Measurements from ENCODE around the gene GNG12. TPM values are rescaled to one million over a fixed set of nuclear protein-coding genes. Genes with fewer than 3 reads are reported as not detected.

Gene GNG12
- total RNA-seq, 2 donors from 2014 or later, result 0.32 to 0.34 TPM

- Mint-ChIP-seq H3K27ac (no peak overlapping the region), H3K27me3 (ENCODE audit: low read depth) (peaks cover 47% of the 10 kb centered on the region), H3K4me1 (ENCODE audit: low read depth) (no peaks in the 10 kb centered on the region), H3K36me3 (ENCODE audit: insufficient read depth in 2 of 2) (no peaks in the 10 kb centered on the region), H3K9me3 (peaks cover 0 to 2% of the 10 kb centered on the region in 2 donors), H3K4me3 (no peak overlapping the region)
- no peak for DNase-seq
- ATAC-seq (replicated peaks in 1 of 2), result no peak
These were observed 31.4 kb downstream of the GNG12 start for GRCh38 chr1:67801903-67802302.

GRCh38 chr1:67795179-67795912 is 37.9 kb downstream of the GNG12 start:
- Mint-ChIP-seq H3K4me3 (no peak overlapping the region), H3K4me1 (ENCODE audit: low read depth) (no peaks in the 10 kb centered on the region), H3K9me3 (peaks cover 2% of the 10 kb centered on the region in 2 donors), H3K27ac (no peak overlapping the region), H3K36me3 (ENCODE audit: insufficient read depth in 2 of 2) (no peaks in the 10 kb centered on the region), H3K27me3 (ENCODE audit: low read depth) (peaks cover 24% of the 10 kb centered on the region)
- ATAC-seq (replicated peaks in 1 of 2), result no peak
- no peak for DNase-seq

- ATAC-seq (replicated peaks in 1 of 2), result no peak
- no peak for DNase-seq
- no peaks in the 10 kb centered on the region for H3K4me1 Mint-ChIP-seq (ENCODE audit: low read depth)
- peaks cover 2% of the 10 kb centered on the region in 2 donors for H3K9me3 Mint-ChIP-seq
- no peak overlapping the region for H3K27ac Mint-ChIP-seq
- no peaks in the 10 kb centered on the region for H3K36me3 Mint-ChIP-seq (ENCODE audit: insufficient read depth in 2 of 2)
- H3K4me3 Mint-ChIP-seq, result no peak overlapping the region
- H3K27me3 Mint-ChIP-seq (ENCODE audit: low read depth), result peaks cover 24% of the 10 kb centered on the region
These were observed 39.7 kb downstream of the GNG12 start for GRCh38 chr1:67793562-67793961.

GRCh38 chr1:67792741-67793458 is 40.4 kb downstream of the GNG12 start:
- Mint-ChIP-seq H3K27me3 (ENCODE audit: low read depth) (peaks cover 20% of the 10 kb centered on the region), H3K4me3 (no peak overlapping the region), H3K36me3 (ENCODE audit: insufficient read depth in 2 of 2) (no peaks in the 10 kb centered on the region), H3K27ac (no peak overlapping the region), H3K9me3 (peaks cover 1 to 2% of the 10 kb centered on the region in 2 donors), H3K4me1 (ENCODE audit: low read depth) (no peaks in the 10 kb centered on the region)
- ATAC-seq (replicated peaks in 1 of 2) (no peak), DNase-seq (no peak)

GRCh38 chr1:67792103-67792502 is 41.2 kb downstream of the GNG12 start:
- Mint-ChIP-seq H3K9me3 (peaks cover 0 to 2% of the 10 kb centered on the region in 2 donors), H3K27ac (no peak overlapping the region), H3K4me3 (no peak overlapping the region), H3K36me3 (ENCODE audit: insufficient read depth in 2 of 2) (no peaks in the 10 kb centered on the region), H3K27me3 (ENCODE audit: low read depth) (peaks cover 16% of the 10 kb centered on the region), H3K4me1 (ENCODE audit: low read depth) (no peaks in the 10 kb centered on the region)
- DNase-seq (no peak), ATAC-seq (replicated peaks in 1 of 2) (no peak)

- Mint-ChIP-seq H3K36me3 (ENCODE audit: insufficient read depth in 2 of 2) (no peaks in the 10 kb centered on the region), H3K27me3 (ENCODE audit: low read depth) (peaks cover 16% of the 10 kb centered on the region), H3K4me3 (no peak overlapping the region), H3K27ac (no peak overlapping the region), H3K9me3 (peaks cover 0 to 2% of the 10 kb centered on the region in 2 donors), H3K4me1 (ENCODE audit: low read depth) (no peaks in the 10 kb centered on the region)
- DNase-seq (no peak), ATAC-seq (replicated peaks in 1 of 2) (no peak)
These were observed 41.6 kb downstream of the GNG12 start for GRCh38 chr1:67791686-67792085.

GRCh38 chr1:67791261-67791660 is 42.0 kb downstream of the GNG12 start:
- Mint-ChIP-seq H3K9me3 (no peaks in the 10 kb centered on the region), H3K36me3 (ENCODE audit: insufficient read depth in 2 of 2) (no peaks in the 10 kb centered on the region), H3K27ac (no peak overlapping the region), H3K4me1 (ENCODE audit: low read depth) (no peaks in the 10 kb centered on the region), H3K27me3 (ENCODE audit: low read depth) (peaks cover 16% of the 10 kb centered on the region), H3K4me3 (no peak overlapping the region)
- no peak for DNase-seq
- no peak for ATAC-seq (replicated peaks in 1 of 2)

GRCh38 chr1:67790201-67790692 is 43.0 kb downstream of the GNG12 start:
- Mint-ChIP-seq H3K4me3 (no peak overlapping the region), H3K4me1 (ENCODE audit: low read depth) (no peaks in the 10 kb centered on the region), H3K27me3 (ENCODE audit: low read depth) (peaks cover 16% of the 10 kb centered on the region), H3K36me3 (ENCODE audit: insufficient read depth in 2 of 2) (no peaks in the 10 kb centered on the region), H3K27ac (no peak overlapping the region), H3K9me3 (no peaks in the 10 kb centered on the region)
- ATAC-seq (replicated peaks in 1 of 2) (no peak), DNase-seq (no peak)

- no peak for DNase-seq
- Mint-ChIP-seq H3K36me3 (ENCODE audit: insufficient read depth in 2 of 2) (no peaks in the 10 kb centered on the region), H3K27me3 (ENCODE audit: low read depth) (peaks cover 16% of the 10 kb centered on the region), H3K4me3 (no peak overlapping the region), H3K4me1 (ENCODE audit: low read depth) (no peaks in the 10 kb centered on the region), H3K27ac (no peak overlapping the region), H3K9me3 (no peaks in the 10 kb centered on the region)
- ATAC-seq (replicated peaks in 1 of 2), result no peak
These were observed 43.7 kb downstream of the GNG12 start for GRCh38 chr1:67789551-67789950.

- ATAC-seq (replicated peaks in 1 of 2) (no peak), DNase-seq (no peak)
- H3K4me3 Mint-ChIP-seq, result no peak overlapping the region
These were observed 44.4 kb downstream of the GNG12 start for GRCh38 chr1:67788904-67789303.

GRCh38 chr1:67788238-67788790 is 45.0 kb downstream of the GNG12 start:
- no peak overlapping the region for H3K4me3 Mint-ChIP-seq
- H3K27me3 Mint-ChIP-seq (ENCODE audit: low read depth), result peaks cover 8% of the 10 kb centered on the region
- ATAC-seq (replicated peaks in 1 of 2) (no peak), DNase-seq (no peak)
- no peaks in the 10 kb centered on the region for H3K36me3 Mint-ChIP-seq (ENCODE audit: insufficient read depth in 2 of 2)
- H3K9me3 Mint-ChIP-seq, result no peaks in the 10 kb centered on the region
- H3K4me1 Mint-ChIP-seq (ENCODE audit: low read depth), result no peaks in the 10 kb centered on the region
- no peak overlapping the region for H3K27ac Mint-ChIP-seq

More at GRCh38 chr1:67788904-67789303, 44.4 kb downstream of the GNG12 start:
- Mint-ChIP-seq H3K27ac (no peak overlapping the region), H3K36me3 (ENCODE audit: insufficient read depth in 2 of 2) (no peaks in the 10 kb centered on the region), H3K4me1 (ENCODE audit: low read depth) (no peaks in the 10 kb centered on the region), H3K27me3 (ENCODE audit: low read depth) (peaks cover 12% of the 10 kb centered on the region), H3K9me3 (no peaks in the 10 kb centered on the region)

GRCh38 chr1:67787746-67788145 is 45.5 kb downstream of the GNG12 start:
- no peaks in the 10 kb centered on the region for H3K4me1 Mint-ChIP-seq (ENCODE audit: low read depth)

More at GRCh38 chr1:67787746-67788145, 45.5 kb downstream of the GNG12 start:
- Mint-ChIP-seq H3K36me3 (ENCODE audit: insufficient read depth in 2 of 2) (no peaks in the 10 kb centered on the region), H3K27me3 (ENCODE audit: low read depth) (peaks cover 8% of the 10 kb centered on the region), H3K4me3 (no peak overlapping the region), H3K9me3 (no peaks in the 10 kb centered on the region), H3K27ac (no peak overlapping the region)
- DNase-seq (no peak), ATAC-seq (replicated peaks in 1 of 2) (no peak)
